Activated CD4-positive, alpha-beta T cell treated with anti-CD3 and anti-CD28 coated beads for 48 hours (primary cell): Measurements from ENCODE around the gene BIRC7.
"Not testable (repeated sequence)": the region's sequence is repeated elsewhere in the genome, so short reads cannot be mapped to it uniquely, and the experiment has no call there.

Source experiments
- DNase-seq: peaks from one replicate; pipeline ENCODE4 v3.0.0-alpha.2; 2020

Gene BIRC7

GRCh38 chr20:63208346-63208909 is 27.3 kb upstream of the BIRC7 start:
- DNase-seq = no peak

DNA sequence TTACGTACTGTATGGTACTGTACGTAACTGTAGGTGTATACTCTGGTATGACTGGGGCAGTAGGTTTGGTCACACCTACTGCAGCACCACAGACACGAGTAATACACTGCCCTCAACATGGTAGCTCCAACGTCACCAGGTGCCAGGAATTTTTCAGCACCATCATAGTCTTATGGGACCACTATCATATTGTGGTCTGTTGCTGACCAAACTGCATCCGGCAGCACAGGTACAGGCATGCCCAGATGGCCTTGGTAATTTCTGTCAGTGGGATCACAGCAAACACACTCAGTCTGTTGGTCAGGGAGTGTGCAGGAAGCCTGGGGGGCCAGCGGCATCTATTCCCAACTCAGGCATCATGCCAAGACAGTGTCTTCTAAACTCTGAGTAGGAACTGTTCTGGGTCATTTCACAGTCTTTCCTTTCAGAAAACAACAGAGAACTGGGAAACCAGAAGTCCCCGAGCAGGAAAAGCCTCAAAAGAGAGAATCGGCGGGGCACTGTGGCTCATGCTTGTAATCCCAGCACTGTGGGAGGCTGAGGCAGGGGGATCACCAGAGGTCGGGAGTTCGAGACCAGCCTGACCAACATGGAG is 25.6 kb upstream of the BIRC7 start:
- no peak for DNase-seq

GRCh38 chr20:63212393-63212730 is 23.3 kb upstream of the BIRC7 start:
- DNase-seq = no peak

DNA sequence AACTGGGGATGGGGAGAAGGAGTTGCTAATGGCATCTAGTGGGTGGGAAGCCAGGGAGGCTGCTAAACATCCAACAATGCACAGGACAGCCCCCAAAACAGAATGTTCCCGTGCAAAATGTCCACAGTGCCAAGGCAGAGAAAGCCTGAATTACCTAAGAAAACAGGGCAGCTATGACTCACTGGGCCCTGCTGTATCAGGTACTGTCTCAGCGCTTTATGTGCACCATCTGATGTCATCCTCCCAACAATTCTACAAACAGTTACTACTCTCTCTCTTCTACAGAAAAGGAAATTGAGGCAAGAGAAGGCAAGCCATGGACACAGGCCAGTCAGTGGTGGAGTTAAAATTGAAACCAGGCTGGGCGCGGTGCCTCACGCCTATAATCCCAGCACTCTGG is 22.9 kb upstream of the BIRC7 start:
- DNase-seq = no peak

DNA sequence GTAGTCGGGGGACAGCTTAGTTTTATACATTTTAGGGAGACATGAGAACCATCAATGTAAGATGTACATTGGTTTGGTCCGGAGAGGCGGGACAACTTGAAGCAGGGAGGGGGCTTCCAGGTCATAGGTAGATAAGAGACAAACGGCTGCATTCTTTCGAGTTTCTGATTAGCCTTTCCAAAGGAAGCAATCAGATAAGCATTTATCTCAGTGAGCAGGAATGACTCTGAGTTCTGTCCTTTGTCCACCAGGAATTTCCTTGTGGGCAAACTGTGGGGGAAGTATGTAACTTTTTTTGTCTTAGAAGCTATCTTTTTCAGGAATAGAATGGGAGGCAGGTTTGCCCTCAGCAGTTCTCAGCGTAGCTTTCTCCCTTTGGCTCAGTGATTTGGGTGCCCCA is 21.2 kb upstream of the BIRC7 start:
- no peak for DNase-seq

DNA sequence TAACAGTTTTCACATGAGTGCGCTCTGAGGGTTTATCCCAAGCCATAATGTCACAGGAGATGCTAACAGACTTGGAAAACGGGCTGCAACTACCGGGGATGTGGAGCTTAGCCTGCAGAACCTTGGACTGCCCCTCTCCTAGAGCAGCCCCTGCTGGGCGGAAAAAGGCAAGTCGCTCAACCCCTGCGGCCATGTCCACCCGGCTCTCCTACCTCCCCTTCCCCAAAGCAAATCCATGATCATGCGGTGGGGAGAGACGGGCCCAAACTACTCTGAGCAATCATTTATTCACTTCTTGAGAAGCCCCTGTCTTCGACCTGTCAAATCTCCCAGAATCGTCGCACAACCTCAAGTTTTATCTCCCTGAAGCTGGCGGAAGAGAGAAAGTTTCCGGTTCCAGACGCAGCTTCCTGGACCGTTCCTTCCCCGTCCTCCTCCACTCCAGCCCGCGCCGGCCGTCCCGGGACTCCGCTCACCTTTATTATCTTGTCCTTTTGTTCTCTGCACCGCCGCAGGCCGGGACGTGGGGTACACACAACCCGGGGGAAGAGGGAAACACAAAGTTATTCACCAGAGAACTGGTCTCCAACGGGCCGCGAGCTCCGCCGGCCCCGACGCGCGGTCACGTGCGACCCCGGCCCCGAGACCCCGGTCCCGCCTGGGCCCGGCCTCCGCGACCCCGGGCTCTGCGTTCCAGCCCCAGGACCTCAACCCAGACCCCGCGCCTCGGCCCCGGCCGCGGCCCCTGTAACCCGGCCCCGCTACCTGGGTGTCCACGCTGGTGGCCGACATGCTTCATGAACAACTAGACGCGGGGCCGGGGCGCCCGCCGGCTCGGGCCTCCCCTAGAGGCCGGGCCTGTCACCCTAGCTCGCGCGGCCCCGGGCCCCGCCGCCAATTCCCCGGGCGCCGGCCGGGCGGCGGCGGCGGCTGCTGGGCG is 20.3 kb upstream of the BIRC7 start:
- peak; percentile 34 for DNase-seq

- peak; percentile 97 for DNase-seq
Measured at GRCh38 chr20:63216041-63216848, 19.5 kb upstream of the BIRC7 start, which contains the start of gene YTHDF1. TSS of gene YTHDF1 (minus strand) at chr20:63216131. CDS start at chr20:63215892, 239 bp downstream.

- DNase-seq = no peak
Measured at GRCh38 chr20:63216849-63217471, 18.7 kb upstream of the BIRC7 start.

GRCh38 chr20:63217706-63218105 is 18.0 kb upstream of the BIRC7 start:
- DNase-seq = peak; percentile 27

- no peak for DNase-seq
Measured at GRCh38 chr20:63218701-63219446, 16.8 kb upstream of the BIRC7 start.

DNA sequence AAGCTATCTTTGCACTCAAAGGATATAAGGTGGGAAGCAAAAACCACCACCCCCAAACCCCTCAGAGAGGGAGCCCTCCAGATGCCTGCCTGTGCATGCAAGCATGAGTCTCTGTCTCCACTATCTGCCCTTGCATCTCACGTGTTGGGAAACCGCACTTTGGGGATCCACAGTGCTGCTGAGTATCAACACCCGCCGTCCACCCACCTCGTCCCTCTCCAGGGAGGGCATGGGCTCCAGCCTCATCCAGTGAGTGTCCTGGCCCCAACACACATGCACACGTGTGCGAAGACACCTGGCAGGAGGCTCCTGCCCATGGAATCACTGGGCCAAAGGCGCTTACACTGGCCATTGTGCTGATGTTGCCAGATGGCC is 16.3 kb upstream of the BIRC7 start:
- DNase-seq = no peak

- no peak for DNase-seq
Measured at GRCh38 chr20:63219866-63220521, 15.7 kb upstream of the BIRC7 start.

DNA sequence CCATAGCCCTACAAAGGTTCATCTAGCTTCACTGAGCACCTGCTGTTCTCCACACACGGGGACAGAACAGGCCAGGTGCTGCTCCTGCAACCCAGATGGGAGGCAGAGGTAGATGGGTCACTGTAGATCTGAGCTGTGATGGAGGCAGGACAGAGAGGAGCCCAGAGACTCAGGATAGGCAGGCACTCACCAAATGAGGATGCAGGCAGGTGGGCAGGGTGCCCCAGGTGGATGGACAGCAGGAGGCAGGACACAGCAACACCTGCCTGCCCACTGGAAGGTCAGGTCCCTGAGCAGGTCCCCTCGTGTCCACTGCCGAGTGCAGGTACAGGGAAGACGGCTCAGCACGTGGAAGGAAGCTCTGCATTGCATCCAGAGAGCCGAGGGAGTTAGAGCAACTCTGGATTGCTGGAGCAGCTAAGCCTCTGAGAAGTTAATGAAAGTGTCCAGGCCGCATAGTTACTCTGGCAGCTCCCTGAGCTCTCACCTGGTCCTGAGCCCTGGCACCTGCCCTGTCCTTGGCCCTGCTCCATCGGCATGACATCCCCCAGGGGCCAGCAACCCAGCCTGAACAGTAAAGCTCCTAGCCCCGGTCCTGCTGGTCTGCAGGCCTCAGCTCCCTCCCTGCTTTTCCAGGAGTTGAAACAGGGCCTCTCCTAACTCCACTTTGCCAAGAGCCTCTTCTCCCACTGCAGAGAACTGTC is 14.9 kb upstream of the BIRC7 start:
- no peak for DNase-seq

DNA sequence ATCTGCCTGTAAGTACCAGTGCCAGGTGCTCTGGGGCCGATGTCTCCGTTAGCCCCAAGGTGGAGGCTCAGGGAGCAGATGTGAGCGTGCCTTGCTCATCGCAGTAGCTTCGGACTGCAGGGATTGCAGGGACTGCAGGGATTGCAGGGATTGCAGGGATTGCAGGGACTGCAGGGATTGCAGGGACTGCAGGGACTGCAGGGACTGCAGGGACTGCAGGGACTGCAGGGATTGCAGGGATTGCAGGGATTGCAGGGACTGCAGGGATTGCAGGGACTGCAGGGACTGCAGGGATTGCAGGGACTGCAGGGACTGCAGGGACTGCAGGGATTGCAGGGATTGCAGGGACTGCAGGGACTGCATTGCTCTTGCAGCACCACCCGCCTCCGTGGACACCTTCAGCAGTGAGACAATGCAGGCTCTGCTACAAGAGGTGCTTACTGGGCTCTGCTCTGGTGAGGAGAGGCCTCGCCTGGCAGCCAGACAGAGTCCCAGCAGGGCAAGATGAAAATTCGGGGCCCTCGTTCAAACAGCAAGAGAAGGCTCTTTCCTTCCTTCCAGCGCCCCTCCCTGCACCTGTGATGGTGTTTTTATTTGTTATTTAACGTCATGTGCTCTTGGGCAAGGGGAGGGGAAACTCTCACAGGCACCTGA is 14.2 kb upstream of the BIRC7 start:
- DNase-seq = not testable (repeated sequence)

DNA sequence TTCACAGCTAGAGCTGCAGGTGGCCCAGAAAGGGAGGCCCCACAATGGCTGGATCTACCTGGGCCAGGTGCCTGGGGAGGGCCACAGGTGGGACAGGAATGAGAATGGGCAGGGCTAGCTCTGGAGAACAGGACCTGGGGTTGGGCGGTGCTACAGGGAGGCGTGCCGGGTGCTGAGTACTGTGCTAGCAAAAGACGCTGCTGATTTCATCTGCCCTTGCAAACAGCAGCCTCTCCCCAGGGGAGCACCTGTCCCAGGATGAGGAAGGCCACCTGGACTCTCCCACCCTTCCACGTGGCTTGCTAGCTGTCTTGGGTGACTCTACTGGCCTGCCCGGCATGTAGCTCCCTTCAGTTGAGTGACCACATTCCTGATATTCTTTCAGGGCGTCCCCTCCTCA is 13.2 kb upstream of the BIRC7 start:
- DNase-seq = no peak

DNA sequence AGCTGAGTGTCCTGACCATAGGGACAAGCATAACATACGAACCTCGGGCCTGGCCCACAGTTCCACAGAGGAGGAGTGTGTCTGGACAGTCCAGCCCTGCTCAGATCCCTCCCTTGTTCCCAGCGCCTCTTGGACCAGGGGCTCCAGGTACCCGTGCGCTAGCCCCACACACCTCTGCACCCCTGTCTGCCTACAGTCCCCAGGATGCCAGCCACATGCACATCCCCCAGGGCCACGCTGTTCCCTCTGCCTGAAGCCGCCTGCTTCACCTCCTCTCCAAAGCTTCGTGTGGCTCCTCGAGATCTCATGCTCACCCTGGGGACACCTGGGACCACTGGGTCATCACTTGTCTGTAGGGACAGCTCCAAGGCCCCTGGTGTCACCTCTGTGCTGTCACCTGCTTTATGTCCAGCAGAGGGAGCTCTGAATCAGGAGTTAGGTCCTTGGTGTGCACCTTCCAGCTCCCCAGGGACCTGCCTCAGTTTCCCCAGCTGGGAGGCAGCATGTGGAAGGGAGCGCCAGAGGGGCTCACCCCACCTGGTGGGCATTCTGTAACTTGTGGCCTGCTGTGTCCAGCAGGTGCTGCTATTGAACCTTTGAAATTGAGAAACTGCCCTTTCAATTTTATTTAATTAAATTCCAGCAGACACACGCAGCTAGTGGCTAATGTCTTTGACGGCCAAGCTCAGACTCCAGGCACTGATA is 12.4 kb upstream of the BIRC7 start:
- DNase-seq = peak; percentile 59

DNA sequence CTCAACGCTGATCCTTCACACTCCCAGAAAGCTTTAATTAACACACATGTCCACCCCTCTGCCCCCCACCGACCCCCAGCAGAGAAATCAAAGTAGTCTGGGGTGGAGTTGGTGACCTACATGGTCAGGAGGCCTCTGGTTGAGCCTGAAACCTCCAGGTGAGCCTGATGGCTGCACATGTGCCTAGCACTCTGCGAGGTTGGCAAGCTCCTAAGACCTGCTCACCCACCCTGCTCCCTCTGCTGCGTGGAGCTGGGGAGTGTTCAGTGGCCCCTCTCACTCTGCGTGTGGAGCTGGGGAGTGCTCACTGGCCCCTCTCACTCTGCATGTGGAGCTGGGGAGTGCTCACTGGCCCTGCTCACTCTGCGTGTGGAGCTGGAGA is 11.9 kb upstream of the BIRC7 start:
- no peak for DNase-seq

- no peak for DNase-seq
Measured at GRCh38 chr20:63224412-63225081, 11.2 kb upstream of the BIRC7 start.

DNA sequence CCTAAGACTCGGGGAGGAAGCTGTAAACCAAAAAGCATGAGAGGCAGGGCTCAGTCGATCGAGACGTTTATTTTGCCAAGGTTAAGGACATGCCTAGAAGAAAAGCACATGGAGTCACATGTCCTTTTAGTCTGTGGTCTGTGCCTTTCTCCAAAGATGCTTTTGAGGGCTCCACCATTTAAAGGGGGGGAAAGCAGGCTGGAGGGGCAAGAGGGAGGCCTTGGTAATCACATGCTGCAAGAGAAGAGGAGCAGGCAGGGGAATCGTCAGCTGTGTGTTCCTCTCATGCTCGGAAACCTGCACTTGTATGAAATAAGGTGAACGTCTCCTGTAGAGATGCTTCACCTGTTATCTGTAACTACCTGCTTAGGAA is 10.6 kb upstream of the BIRC7 start:
- no peak for DNase-seq
